SU-DHL-6 (cell line): ENCODE data around the gene OSBPL6.

Experiments used
- CTCF ChIP-seq: fragments of 200-600 bp; sonication (generic); IDR thresholded peaks from one replicate; pipeline ENCODE4 v1.5.1; 2017; ENCODE audit warnings: antibody characterized with exemption, mild to moderate bottlenecking, low read length, moderate library complexity; ENCODE audit not compliant: insufficient read depth, poor library complexity, severe bottlenecking
- EZH2phosphoT487 ChIP-seq: fragments of 200-600 bp; sonication (generic), shearing (Covaris generic); conservative IDR thresholded peaks from 2 replicates; pipeline ENCODE4 v1.6.1; 2018; ENCODE audit warnings: mild to moderate bottlenecking, antibody characterized with exemption, low read length, moderate library complexity, mixed read lengths

- TF ChIP-seq CTCF: peak; percentile 59
- TF ChIP-seq EZH2phosphoT487: no peak
These were observed 112.2 kb downstream of the OSBPL6 start for GRCh38 chr2:178306352-178307073.
